HEK293T (cell line): ENCODE results near the gene LRIG2.
"Not testable (repeated sequence)": the region's sequence is repeated elsewhere in the genome, so short reads cannot be mapped to it uniquely, and the experiment has no call there.

Experiments used
- CTCF ChIA-PET: fragments of 350-600 bp; formaldehyde crosslinking; extraction: SDS; loops from one replicate; lab custom pipeline; 2021; ENCODE audit warnings: antibody characterized with exemption, inconsistent platforms; lab: Yijun Ruan, JAX
- POLR2A ChIA-PET: fragments of 350-600 bp; formaldehyde crosslinking; extraction: SDS; loops from one replicate; lab custom pipeline; 2020; ENCODE audit warnings: antibody characterized with exemption, inconsistent platforms; lab: Yijun Ruan, JAX
- DNase-seq: peaks from one replicate; pipeline ENCODE4 v3.0.0; 2012; ENCODE audit warnings: mixed read lengths; ENCODE audit errors: extremely low spot score
- ARNT ChIP-seq: fragments of 450-650 bp; IDR thresholded peaks from 2 replicates; pipeline ENCODE4 v1.6.1; 2017; ENCODE audit warnings: mild to moderate bottlenecking
- BHLHE40 ChIP-seq: fragments of 450-650 bp; IDR thresholded peaks from 2 replicates; pipeline ENCODE4 v1.6.1; 2016; ENCODE audit warnings: mild to moderate bottlenecking, moderate library complexity, borderline replicate concordance
- CTBP1 ChIP-seq: fragments of 450-650 bp; IDR thresholded peaks from 2 replicates; pipeline ENCODE4 v1.6.1; 2016; ENCODE audit warnings: borderline replicate concordance
- FOXA1 ChIP-seq: fragments of 450-650 bp; IDR thresholded peaks from 2 replicates; pipeline ENCODE4 v1.6.1; 2016; ENCODE audit warnings: mild to moderate bottlenecking
- FOXK2 ChIP-seq: fragments of 450-650 bp; IDR thresholded peaks from 2 replicates; pipeline ENCODE4 v1.6.1; 2016; ENCODE audit warnings: mild to moderate bottlenecking
- FOXM1 ChIP-seq: fragments of 450-650 bp; IDR thresholded peaks from 2 replicates; pipeline ENCODE4 v1.6.1; 2017; ENCODE audit warnings: mild to moderate bottlenecking, borderline replicate concordance
- HDGF ChIP-seq: fragments of 450-650 bp; IDR thresholded peaks from 2 replicates; pipeline ENCODE4 v1.6.1; 2017; ENCODE audit warnings: antibody characterized with exemption, borderline replicate concordance
- L3MBTL2 ChIP-seq: fragments of 450-650 bp; conservative IDR thresholded peaks from 2 replicates; pipeline ENCODE4 v1.6.1; 2016; ENCODE audit warnings: mild to moderate bottlenecking
- LEF1 ChIP-seq: fragments of 450-650 bp; IDR thresholded peaks from 2 replicates; pipeline ENCODE4 v1.6.1; 2017; ENCODE audit warnings: mild to moderate bottlenecking, borderline replicate concordance
- NFRKB ChIP-seq: fragments of 450-650 bp; IDR thresholded peaks from 2 replicates; pipeline ENCODE4 v1.6.1; 2016; ENCODE audit warnings: mild to moderate bottlenecking, moderate library complexity
- PKNOX1 ChIP-seq: fragments of 450-650 bp; IDR thresholded peaks from 2 replicates; pipeline ENCODE4 v1.6.1; 2016
- SP1 ChIP-seq: fragments of 450-650 bp; IDR thresholded peaks from 2 replicates; pipeline ENCODE4 v1.6.1; 2017
- SUZ12 ChIP-seq: fragments of 450-650 bp; IDR thresholded peaks from 2 replicates; pipeline ENCODE4 v1.6.1; 2016; ENCODE audit warnings: mild to moderate bottlenecking
- TARDBP ChIP-seq: fragments of 450-650 bp; IDR thresholded peaks from 2 replicates; pipeline ENCODE4 v1.6.1; 2016
- ZNF384 ChIP-seq: fragments of 450-650 bp; IDR thresholded peaks from 2 replicates; pipeline ENCODE4 v1.6.1; 2016

Gene LRIG2

DNA sequence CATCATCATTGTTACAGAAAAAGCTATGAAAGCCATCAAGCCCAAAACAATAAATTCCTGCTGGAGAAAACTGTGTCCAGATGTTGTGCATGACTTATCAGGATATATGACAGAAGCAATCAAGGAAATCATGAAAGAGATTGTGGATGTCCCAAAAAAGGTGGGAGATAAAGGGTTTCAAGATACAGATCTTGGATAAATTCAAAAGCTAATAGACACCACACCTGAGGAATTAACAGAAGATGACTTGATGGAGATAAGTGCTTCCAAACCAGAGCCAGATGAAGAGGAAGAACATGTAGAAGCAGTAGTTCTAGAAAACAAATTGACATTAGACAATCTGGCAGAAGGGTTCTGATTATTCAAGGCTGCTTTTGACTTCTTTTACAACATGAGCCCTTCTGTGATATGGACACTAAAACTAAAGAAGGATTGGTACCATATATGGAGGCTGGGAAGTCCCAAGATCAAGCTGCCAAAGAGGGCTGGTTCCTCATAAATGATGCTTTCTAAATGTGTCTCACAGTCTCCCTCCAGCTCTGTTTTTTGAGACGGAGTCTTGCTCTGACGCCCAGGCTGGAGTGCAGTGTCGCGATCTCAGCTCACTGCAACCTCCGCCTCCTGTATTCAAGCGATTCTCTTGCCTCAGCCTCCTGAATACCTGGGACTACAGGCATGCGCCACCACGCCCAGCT is 32.1 kb upstream of the LRIG2 start:
- CTCF ChIA-PET = interaction anchor here (0.7 to 1.1 kb wide), 3 partner anchors 32 to 322 kb away, joined by 3 read pairs; partner anchors contain the start of gene LRIG2
- DNase-seq = no peak
- POLR2A ChIA-PET = interaction anchor here (2.2 to 2.6 kb wide), 2 partner anchors 32 to 85 kb away, joined by 10 read pairs; partner anchors contain the start of genes LRIG2 and SLC16A1
- TF ChIP-seq ZNF384 = no peak
- TF ChIP-seq SUZ12 = no peak
- no peak for TF ChIP-seq LEF1
- TF ChIP-seq PKNOX1 = no peak
- no peak for TF ChIP-seq HDGF
- TF ChIP-seq SP1 = no peak
- no peak for TF ChIP-seq CTBP1
- TF ChIP-seq L3MBTL2 = no peak
- no peak for TF ChIP-seq NFRKB
- no peak for TF ChIP-seq FOXA1

DNA sequence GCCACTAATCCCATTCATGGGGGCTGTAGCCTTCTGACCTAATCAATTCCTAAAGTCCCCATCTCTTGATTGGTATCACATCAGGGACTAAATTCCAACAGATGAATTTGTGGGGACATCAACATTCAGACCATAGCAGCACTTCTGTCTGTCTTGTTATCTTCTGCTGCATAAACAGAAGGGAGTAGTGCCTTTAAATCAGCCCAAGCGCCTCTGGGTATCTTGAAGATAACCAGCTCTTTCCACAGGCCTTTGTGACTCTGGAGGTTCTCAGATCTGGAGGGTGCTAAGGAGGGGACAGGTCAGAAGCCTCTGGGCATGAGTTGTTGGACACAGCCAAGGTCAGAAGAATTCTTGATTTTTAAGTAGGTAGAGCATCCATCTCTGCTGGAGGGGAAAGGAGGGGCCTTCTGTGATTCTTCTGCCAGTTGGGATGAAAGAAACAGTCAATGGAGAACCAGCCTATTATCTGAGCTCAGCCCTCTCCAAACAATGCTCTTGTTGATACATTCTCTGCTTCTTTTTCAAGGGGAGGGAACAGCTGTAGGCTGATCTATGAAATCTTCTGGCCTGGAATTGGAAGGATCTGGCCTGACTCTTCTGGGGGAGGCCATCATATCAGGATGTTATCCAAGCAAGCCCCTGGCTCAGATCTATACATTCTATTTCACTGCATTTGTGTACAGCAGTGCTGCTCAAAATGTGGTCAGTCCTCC is 31.3 kb upstream of the LRIG2 start:
- CTCF ChIA-PET = interaction anchor here (0.6 to 1.5 kb wide), 11 partner anchors 12 to 233 kb away, joined by 3 to 10 read pairs (median 4); partner anchors contain the start of genes LRIG2 and SLC16A1
- no peak for TF ChIP-seq TARDBP
- no peak for TF ChIP-seq CTBP1
- TF ChIP-seq SUZ12 = no peak
- TF ChIP-seq FOXA1 = no peak
- TF ChIP-seq FOXM1 = no peak
- TF ChIP-seq PKNOX1 = no peak
- no peak for TF ChIP-seq SP1
- TF ChIP-seq BHLHE40 = no peak
- TF ChIP-seq L3MBTL2 = no peak
- DNase-seq = no peak
- POLR2A ChIA-PET = interaction anchor here (2.2 to 2.6 kb wide), 2 partner anchors 31 to 86 kb away, joined by 10 read pairs; partner anchors contain the start of genes LRIG2 and SLC16A1

DNA sequence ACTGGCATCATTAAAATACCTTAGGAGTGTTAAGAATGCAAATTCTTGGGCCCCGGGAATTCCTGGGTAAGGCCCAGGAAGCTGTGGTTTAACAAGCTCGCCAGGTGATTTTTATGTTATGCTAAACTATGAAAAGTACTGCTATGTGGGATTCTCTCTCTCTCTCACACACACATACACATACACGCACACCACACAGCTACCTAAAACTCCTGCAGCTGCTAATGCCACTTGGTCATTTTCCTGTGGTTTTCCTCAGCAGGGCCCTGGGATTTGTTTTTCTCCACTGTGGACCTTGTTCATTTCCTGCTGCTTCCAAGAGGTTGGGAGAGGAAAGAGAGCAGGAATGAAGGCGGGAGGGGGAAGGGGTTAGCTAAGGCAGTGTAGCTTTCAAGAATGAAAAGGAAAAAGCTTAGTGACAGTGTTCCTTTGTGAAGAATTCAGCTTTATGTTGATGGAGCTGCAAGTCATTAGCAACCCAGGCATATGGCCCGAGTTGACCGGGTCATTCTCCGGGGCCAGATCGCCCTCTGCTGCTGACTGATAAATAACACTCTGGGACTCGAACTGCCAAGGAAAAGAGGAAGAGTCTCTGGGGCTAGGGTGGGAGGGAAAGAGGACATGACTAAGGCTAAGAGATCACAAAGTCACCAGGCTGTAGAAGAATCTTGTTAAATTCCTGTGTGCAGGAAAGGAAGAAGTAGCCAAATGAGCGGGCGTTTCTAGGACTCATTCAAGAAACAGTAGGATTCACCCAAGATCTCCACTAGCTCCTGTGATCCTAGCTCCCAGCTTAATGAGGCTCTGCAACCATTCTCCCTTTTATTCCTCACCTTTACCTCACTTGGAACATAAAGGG is 30.5 kb upstream of the LRIG2 start:
- ChIA-PET CTCF (interaction anchor here (0.5 to 1.5 kb wide), 11 partner anchors 12 to 234 kb away, joined by 3 to 10 read pairs (median 4); partner anchors contain the start of gene SLC16A1), POLR2A (interaction anchor here (1.1 to 2.6 kb wide), 3 partner anchors 30 to 163 kb away, joined by 5 to 10 read pairs (median 10); partner anchors contain the start of genes LRIG2 and SLC16A1)
- peak; percentile 75 for DNase-seq
- TF ChIP-seq FOXK2 (no peak), BHLHE40 (no peak), NFRKB (no peak)

DNA sequence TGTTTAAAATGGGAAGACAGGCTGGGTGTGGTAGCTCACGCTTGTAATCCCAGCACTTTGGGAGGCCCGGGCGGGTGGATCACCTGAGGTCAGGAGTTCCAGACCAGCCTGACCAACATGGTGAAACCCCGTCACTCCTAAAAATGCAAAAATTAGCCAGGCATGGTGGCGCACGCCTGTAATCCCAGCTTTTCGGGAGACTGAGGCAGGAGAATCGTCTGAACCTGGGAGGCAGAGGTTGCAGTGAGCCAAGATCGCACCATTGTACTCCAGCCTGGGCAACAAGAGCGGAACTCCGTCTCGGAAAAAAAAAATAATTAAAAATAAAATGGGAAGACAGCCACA is 29.9 kb upstream of the LRIG2 start:
- ChIA-PET CTCF (interaction anchor here (0.5 to 1.5 kb wide), 8 partner anchors 16 to 234 kb away, joined by 3 to 10 read pairs (median 4); no protein-coding TSS in a partner anchor), POLR2A (interaction anchor here (1.1 to 2.6 kb wide), 3 partner anchors 30 to 163 kb away, joined by 5 to 10 read pairs (median 10); partner anchors contain the start of genes LRIG2 and SLC16A1)
- not testable (repeated sequence) for DNase-seq

DNA sequence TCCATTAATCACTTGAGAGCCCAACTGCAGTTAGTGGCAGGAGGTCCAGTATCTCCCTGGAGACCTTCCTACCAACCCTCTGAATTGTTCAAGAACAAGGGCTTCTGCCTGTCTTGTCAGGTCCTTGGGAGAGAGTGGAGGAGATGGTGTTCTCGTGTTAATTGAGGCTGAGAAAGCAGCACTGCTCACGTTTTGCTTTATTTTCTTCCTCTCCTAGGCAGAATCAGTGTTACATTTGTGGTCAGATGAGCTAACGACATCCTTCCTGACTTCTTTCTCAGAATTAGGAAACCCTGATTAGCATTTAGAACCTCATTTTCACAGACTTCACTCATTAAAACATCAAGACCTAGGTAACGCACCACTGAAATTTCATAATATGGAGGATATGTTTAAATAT is 26.4 kb upstream of the LRIG2 start:
- CTCF ChIA-PET = no interaction called here
- POLR2A ChIA-PET = no interaction called here
- DNase-seq = no peak
- no peak for TF ChIP-seq ARNT
- no peak for TF ChIP-seq L3MBTL2
- no peak for TF ChIP-seq BHLHE40

- TF ChIP-seq NFRKB = no peak
- TF ChIP-seq SUZ12 = no peak
- no peak for TF ChIP-seq CTBP1
- TF ChIP-seq SP1 = no peak
- no peak for TF ChIP-seq HDGF
- no peak for TF ChIP-seq FOXK2
- TF ChIP-seq TARDBP = no peak
- TF ChIP-seq FOXA1 = no peak
- no peak for TF ChIP-seq ZNF384
- TF ChIP-seq FOXM1 = no peak
- no peak for TF ChIP-seq PKNOX1
- TF ChIP-seq LEF1 = no peak
- no peak for TF ChIP-seq ARNT
- no peak for TF ChIP-seq L3MBTL2
- TF ChIP-seq BHLHE40 = no peak
- POLR2A ChIA-PET = no interaction called here
- CTCF ChIA-PET = no interaction called here
- DNase-seq = no peak
Observed at GRCh38 chr1:113048064-113048463, 24.9 kb upstream of the LRIG2 start.
